ENCODE results near the gene CCDC80.

The CCDC80 gene

GRCh38 chr3:112685956-112686799, 45.2 kb upstream of the CCDC80 start:
- H3K27me3 ChIP-seq (ENCODE audit: insufficient read depth, poor library complexity, severe bottlenecking), result no peaks in the 10 kb centered on the region
- no peak for TF ChIP-seq CTCF (IDR thresholded peaks at IDR 0.05; ENCODE audit: insufficient read depth, low read length)
- TF ChIP-seq REST (IDR thresholded peaks at IDR 0.05; ENCODE audit: insufficient replicate concordance, low read depth), result no peak
- no peak for TF ChIP-seq SPI1 (IDR thresholded peaks at IDR 0.05; ENCODE audit: borderline replicate concordance, low read depth)
- no peak for TF ChIP-seq POLR2AphosphoS5 (IDR thresholded peaks at IDR 0.05; ENCODE audit: low read depth)
- TF ChIP-seq GABPA (IDR thresholded peaks at IDR 0.05; ENCODE audit: low read depth), result no peak
- no peak for DNase-seq (ENCODE audit: low read depth in 1 of 2, low spot score in 1 of 2)
- H3K27ac ChIP-seq (replicated peaks), result no peak overlapping the region
- no peak overlapping the region for H3K4me3 ChIP-seq (replicated peaks; ENCODE audit: insufficient read depth, low read length)

GRCh38 chr3:112685420-112685819, 44.5 kb upstream of the CCDC80 start:
- Histone ChIP-seq H3K4me3 (replicated peaks; ENCODE audit: insufficient read depth, low read length) (no peak overlapping the region), H3K27ac (replicated peaks) (no peak overlapping the region), H3K27me3 (ENCODE audit: insufficient read depth, poor library complexity, severe bottlenecking) (no peaks in the 10 kb centered on the region)
- TF ChIP-seq POLR2AphosphoS5 (IDR thresholded peaks at IDR 0.05; ENCODE audit: low read depth), result no peak
- TF ChIP-seq SPI1 (IDR thresholded peaks at IDR 0.05; ENCODE audit: borderline replicate concordance, low read depth), result no peak
- TF ChIP-seq GABPA (IDR thresholded peaks at IDR 0.05; ENCODE audit: low read depth), result no peak
- no peak for TF ChIP-seq CTCF (IDR thresholded peaks at IDR 0.05; ENCODE audit: insufficient read depth, low read length)
- TF ChIP-seq REST (IDR thresholded peaks at IDR 0.05; ENCODE audit: insufficient replicate concordance, low read depth), result no peak
- DNase-seq (ENCODE audit: low read depth in 1 of 2, low spot score in 1 of 2), result no peak

GRCh38 chr3:112682361-112682760, 41.4 kb upstream of the CCDC80 start:
- Histone ChIP-seq H3K27ac (replicated peaks) (no peak overlapping the region), H3K27me3 (ENCODE audit: insufficient read depth, poor library complexity, severe bottlenecking) (no peaks in the 10 kb centered on the region), H3K4me3 (replicated peaks; ENCODE audit: insufficient read depth, low read length) (no peak overlapping the region)
- DNase-seq (ENCODE audit: low read depth in 1 of 2, low spot score in 1 of 2), result no peak
- TF ChIP-seq REST (IDR thresholded peaks at IDR 0.05; ENCODE audit: insufficient replicate concordance, low read depth) (no peak), CTCF (IDR thresholded peaks at IDR 0.05; ENCODE audit: insufficient read depth, low read length) (no peak), POLR2AphosphoS5 (IDR thresholded peaks at IDR 0.05; ENCODE audit: low read depth) (no peak), SPI1 (IDR thresholded peaks at IDR 0.05; ENCODE audit: borderline replicate concordance, low read depth) (no peak), GABPA (IDR thresholded peaks at IDR 0.05; ENCODE audit: low read depth) (no peak)

Data from HL-60 (cell line).